Measurements from ENCODE around the gene PGD. TPM values are rescaled to one million over a fixed set of nuclear protein-coding genes. Genes with fewer than 3 reads are reported as not detected.

The PGD gene
- total RNA-seq, 1 donor from 2014 or later = 166 TPM

DNA sequence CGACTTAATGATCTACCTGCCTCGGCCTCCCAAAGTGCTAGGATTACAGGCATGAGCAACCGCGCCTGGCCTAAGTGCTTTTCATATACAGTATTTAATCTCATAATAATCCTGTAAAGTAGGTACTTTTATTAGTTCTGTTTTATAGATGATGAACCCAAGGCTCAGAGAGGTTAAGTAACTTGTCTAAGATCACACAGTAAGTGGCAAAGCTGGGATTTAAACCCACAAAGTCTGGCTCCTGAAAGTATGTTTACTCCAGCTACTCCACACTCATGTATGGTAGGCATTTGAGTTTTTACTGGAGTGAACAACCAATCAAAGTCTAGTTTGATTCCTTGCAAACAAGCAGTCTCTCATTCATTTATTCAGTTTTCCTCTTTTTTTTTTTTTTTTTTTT is 71.2 kb downstream of the PGD start:
- ATAC-seq (no peak), DNase-seq (no peak)
- no peak overlapping the region for H3K27ac ChIP-seq
- no peak overlapping the region for H3K4me3 ChIP-seq
- peaks cover 16% of the 10 kb centered on the region for H3K4me1 ChIP-seq
- TF ChIP-seq, protein P1, sequence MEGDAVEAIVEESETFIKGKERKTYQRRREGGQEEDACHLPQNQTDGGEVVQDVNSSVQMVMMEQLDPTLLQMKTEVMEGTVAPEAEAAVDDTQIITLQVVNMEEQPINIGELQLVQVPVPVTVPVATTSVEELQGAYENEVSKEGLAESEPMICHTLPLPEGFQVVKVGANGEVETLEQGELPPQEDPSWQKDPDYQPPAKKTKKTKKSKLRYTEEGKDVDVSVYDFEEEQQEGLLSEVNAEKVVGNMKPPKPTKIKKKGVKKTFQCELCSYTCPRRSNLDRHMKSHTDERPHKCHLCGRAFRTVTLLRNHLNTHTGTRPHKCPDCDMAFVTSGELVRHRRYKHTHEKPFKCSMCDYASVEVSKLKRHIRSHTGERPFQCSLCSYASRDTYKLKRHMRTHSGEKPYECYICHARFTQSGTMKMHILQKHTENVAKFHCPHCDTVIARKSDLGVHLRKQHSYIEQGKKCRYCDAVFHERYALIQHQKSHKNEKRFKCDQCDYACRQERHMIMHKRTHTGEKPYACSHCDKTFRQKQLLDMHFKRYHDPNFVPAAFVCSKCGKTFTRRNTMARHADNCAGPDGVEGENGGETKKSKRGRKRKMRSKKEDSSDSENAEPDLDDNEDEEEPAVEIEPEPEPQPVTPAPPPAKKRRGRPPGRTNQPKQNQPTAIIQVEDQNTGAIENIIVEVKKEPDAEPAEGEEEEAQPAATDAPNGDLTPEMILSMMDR (IDR thresholded peaks at IDR 0.05) = no peak
- H3K36me3 ChIP-seq = peaks cover 42% of the 10 kb centered on the region
- no peaks in the 10 kb centered on the region for H3K9me3 ChIP-seq
- intact Hi-C loops (cut with DNase I) = no loop called here
- H3K27me3 ChIP-seq = no peaks in the 10 kb centered on the region

Other genes starting within 250 kb of the PGD start
- 35.5 TPM for gene KIF1B, start 188.5 kb upstream of the PGD start, total RNA-seq
- gene CENPS, start 31.4 kb downstream of the PGD start, total RNA-seq = 10.2 TPM
- gene CORT, start 51.0 kb downstream of the PGD start, total RNA-seq = not detected
- gene DFFA, start 73.5 kb downstream of the PGD start, total RNA-seq = 36.9 TPM
- gene PEX14, start 75.9 kb downstream of the PGD start, total RNA-seq = 25.8 TPM